ENCODE results near the gene FBXL15.

Gene FBXL15

GRCh38 chr10:102410429-102411073, 10.1 kb upstream of the FBXL15 start:
- DNase-seq (ENCODE audit: low read depth) = no peak
- peak overlapping the region; percentile 32 for H3K4me3 ChIP-seq (ENCODE audit: low read depth, low read length)
- no peak for TF ChIP-seq CTCF (IDR thresholded peaks at IDR 0.05; ENCODE audit: low read depth, low read length, missing control alignments)
- in situ Hi-C loops (cut with HindIII; ENCODE audit: low sequenced_read_pairs) = no loop called here

DNA sequence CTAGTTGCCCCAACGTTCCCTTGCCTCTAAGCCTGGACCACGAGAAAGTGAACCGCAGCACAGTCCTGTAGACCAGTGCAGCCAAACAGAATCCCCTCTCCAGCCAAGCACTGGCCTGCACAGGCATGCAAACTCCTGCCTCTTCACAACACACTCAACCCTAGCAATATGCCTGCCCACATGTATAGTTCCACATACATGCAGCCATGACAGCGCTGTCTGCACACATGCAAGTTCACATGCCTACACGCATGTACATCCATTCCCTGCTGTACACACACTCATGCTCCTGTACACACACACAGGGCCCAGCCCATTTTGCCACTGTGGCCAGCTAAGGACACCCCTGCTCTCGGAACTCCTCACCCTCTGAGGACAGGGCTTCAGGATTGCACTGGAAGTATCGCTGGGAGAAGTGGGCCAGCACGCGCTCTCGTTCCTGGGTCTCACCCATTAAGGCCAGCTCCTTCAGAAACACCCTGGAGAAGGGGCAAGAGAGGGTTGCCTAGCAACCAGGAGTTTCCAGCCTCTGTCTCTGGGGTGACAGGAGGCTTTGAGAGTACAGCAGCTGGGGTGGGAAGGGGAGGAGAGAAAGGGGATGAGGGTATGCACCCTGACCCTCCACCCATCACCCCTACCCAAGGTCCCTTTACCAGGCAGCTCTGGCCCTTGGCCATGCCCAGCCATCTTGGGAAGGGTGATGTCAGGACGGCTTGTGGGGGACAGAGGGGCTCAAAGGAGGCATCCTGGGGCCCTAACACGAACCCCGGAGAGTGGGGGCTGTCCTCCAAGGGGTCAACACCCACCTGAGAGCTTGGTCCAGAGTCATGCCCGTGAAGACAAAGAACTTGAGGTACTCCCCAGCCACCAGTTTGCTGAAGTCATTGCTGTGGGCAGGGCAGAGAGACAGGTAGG, 9.0 kb upstream of the FBXL15 start:
- in situ Hi-C loops (cut with HindIII; ENCODE audit: low sequenced_read_pairs) = no loop called here
- no peak for TF ChIP-seq CTCF (IDR thresholded peaks at IDR 0.05; ENCODE audit: low read depth, low read length, missing control alignments)
- DNase-seq (ENCODE audit: low read depth) = no peak
- H3K4me3 ChIP-seq (ENCODE audit: low read depth, low read length) = no peak overlapping the region

DNA sequence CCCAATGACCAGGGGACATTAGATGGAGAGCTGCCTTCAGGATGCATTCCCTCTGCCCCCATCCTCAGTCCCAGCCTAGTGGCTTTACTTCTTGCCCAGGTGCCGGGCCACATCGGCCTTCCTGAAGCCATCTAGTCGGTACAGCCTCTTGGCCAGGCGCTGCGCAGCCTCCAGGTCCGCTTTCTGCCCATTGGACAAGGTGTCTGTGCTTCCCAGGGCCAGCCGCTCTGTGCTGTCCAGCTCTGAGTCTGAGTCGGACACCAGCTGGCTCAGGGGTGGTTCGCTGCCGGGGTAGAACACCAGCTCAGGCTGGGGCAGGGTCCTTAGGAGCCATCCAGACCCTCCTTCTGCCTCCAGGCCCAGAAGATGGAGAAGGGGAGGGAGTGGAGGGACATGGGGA, 8.3 kb upstream of the FBXL15 start:
- no peak for DNase-seq (ENCODE audit: low read depth)
- no peak for TF ChIP-seq CTCF (IDR thresholded peaks at IDR 0.05; ENCODE audit: low read depth, low read length, missing control alignments)
- in situ Hi-C loops (cut with HindIII; ENCODE audit: low sequenced_read_pairs) = no loop called here
- no peak overlapping the region for H3K4me3 ChIP-seq (ENCODE audit: low read depth, low read length)

DNA sequence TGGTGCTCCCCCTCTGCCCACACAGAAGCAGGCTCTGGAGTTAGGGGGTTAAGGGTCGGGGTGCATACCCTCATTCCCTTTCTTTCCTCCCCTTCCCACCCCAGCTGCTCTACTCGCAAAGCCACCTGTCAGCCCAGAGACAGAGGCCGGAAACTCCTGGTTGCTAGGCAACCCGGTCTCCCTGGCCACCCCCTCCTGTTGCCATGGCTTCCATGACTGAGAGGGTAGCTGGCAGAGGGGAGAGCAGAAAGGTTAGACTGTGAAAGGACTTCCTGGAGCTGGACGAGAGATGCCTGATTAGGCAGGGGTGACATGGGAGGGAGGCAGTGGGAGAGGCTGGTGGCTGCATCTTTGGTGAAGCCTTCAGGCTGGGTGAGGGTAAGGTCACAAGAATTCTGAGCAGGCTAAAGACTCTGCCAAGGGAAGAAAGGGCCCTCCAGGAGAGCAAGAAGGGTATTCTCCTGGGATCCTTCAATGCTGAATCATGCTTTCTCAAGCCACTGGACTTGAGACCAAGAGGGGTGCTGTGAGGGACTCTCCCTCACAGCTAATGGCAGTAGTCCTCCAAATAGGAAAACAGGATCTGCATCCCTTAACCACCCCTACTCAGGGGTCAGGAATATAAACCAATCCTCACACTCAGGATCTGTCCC, 7.5 kb upstream of the FBXL15 start:
- no peak overlapping the region for H3K4me3 ChIP-seq (ENCODE audit: low read depth, low read length)
- DNase-seq (ENCODE audit: low read depth) = no peak
- in situ Hi-C loops (cut with HindIII; ENCODE audit: low sequenced_read_pairs) = no loop called here
- TF ChIP-seq CTCF (IDR thresholded peaks at IDR 0.05; ENCODE audit: low read depth, low read length, missing control alignments) = no peak

GRCh38 chr10:102413806-102414561, 6.7 kb upstream of the FBXL15 start:
- no peak for TF ChIP-seq CTCF (IDR thresholded peaks at IDR 0.05; ENCODE audit: low read depth, low read length, missing control alignments)
- in situ Hi-C loops (cut with HindIII; ENCODE audit: low sequenced_read_pairs) = no loop called here
- no peak for DNase-seq (ENCODE audit: low read depth)
- no peak overlapping the region for H3K4me3 ChIP-seq (ENCODE audit: low read depth, low read length)

GRCh38 chr10:102414749-102415148, 5.9 kb upstream of the FBXL15 start:
- no peak for TF ChIP-seq CTCF (IDR thresholded peaks at IDR 0.05; ENCODE audit: low read depth, low read length, missing control alignments)
- no peak overlapping the region for H3K4me3 ChIP-seq (ENCODE audit: low read depth, low read length)
- no peak for DNase-seq (ENCODE audit: low read depth)
- in situ Hi-C loops (cut with HindIII; ENCODE audit: low sequenced_read_pairs) = no loop called here

Data from astrocyte of the cerebellum (primary cell).